ENCODE data around the gene SRMS. TPM values are rescaled to one million over a fixed set of nuclear protein-coding genes. Genes with fewer than 3 reads are reported as not detected.

SRMS gene
- total RNA-seq, 1 donor, result not detected

GRCh38 chr20:63536241-63536977 is 11.1 kb downstream of the SRMS start:
- Histone ChIP-seq H3K4me1 (ENCODE audit: insufficient read depth, low read length) (peaks cover 8% of the 10 kb centered on the region), H2AFZ (ENCODE audit: low read length) (peak overlapping the region; percentile 51), H3K4me3 (ENCODE audit: insufficient read depth, low read length) (no peak overlapping the region), H4K20me1 (ENCODE audit: insufficient read depth, low read length) (no peaks in the 10 kb centered on the region), H3K27me3 (ENCODE audit: insufficient read depth, low read length) (peaks cover 10% of the 10 kb centered on the region), H3K9me3 (ENCODE audit: low read depth, low read length) (no peaks in the 10 kb centered on the region), H3K27ac (ENCODE audit: low read depth, low read length) (no peak overlapping the region), H3K79me2 (ENCODE audit: insufficient read depth, low read length) (no peaks in the 10 kb centered on the region), H3K4me2 (ENCODE audit: insufficient read depth, low read length) (no peak overlapping the region), H3K36me3 (ENCODE audit: insufficient read depth, low read length) (no peaks in the 10 kb centered on the region)
- peak; percentile 99 for DNase-seq (ENCODE audit: insufficient read length, low spot score, missing footprints)
- TF ChIP-seq CTCF (IDR thresholded peaks at IDR 0.05; ENCODE audit: extremely low read depth, low read depth, low read length), result no peak

GRCh38 chr20:63534831-63535651 is 12.5 kb downstream of the SRMS start:
- no peak for TF ChIP-seq CTCF (IDR thresholded peaks at IDR 0.05; ENCODE audit: extremely low read depth, low read depth, low read length)
- Histone ChIP-seq H3K79me2 (ENCODE audit: insufficient read depth, low read length) (no peaks in the 10 kb centered on the region), H2AFZ (ENCODE audit: low read length) (no peak overlapping the region), H4K20me1 (ENCODE audit: insufficient read depth, low read length) (no peaks in the 10 kb centered on the region), H3K9me3 (ENCODE audit: low read depth, low read length) (no peaks in the 10 kb centered on the region), H3K4me3 (ENCODE audit: insufficient read depth, low read length) (no peak overlapping the region), H3K27me3 (ENCODE audit: insufficient read depth, low read length) (peaks cover 10% of the 10 kb centered on the region), H3K36me3 (ENCODE audit: insufficient read depth, low read length) (no peaks in the 10 kb centered on the region), H3K4me1 (ENCODE audit: insufficient read depth, low read length) (peaks cover 8% of the 10 kb centered on the region), H3K4me2 (ENCODE audit: insufficient read depth, low read length) (no peak overlapping the region), H3K27ac (ENCODE audit: low read depth, low read length) (no peak overlapping the region)
- DNase-seq (ENCODE audit: insufficient read length, low spot score, missing footprints), result peak; percentile 92

GRCh38 chr20:63534427-63534830 is 13.1 kb downstream of the SRMS start:
- Histone ChIP-seq H2AFZ (ENCODE audit: low read length) (no peak overlapping the region), H3K27ac (ENCODE audit: low read depth, low read length) (no peak overlapping the region), H3K36me3 (ENCODE audit: insufficient read depth, low read length) (no peaks in the 10 kb centered on the region), H4K20me1 (ENCODE audit: insufficient read depth, low read length) (no peaks in the 10 kb centered on the region), H3K27me3 (ENCODE audit: insufficient read depth, low read length) (peaks cover 10% of the 10 kb centered on the region), H3K4me2 (ENCODE audit: insufficient read depth, low read length) (no peak overlapping the region), H3K9me3 (ENCODE audit: low read depth, low read length) (no peaks in the 10 kb centered on the region), H3K79me2 (ENCODE audit: insufficient read depth, low read length) (no peaks in the 10 kb centered on the region), H3K4me1 (ENCODE audit: insufficient read depth, low read length) (peaks cover 8% of the 10 kb centered on the region), H3K4me3 (ENCODE audit: insufficient read depth, low read length) (no peak overlapping the region)
- TF ChIP-seq CTCF (IDR thresholded peaks at IDR 0.05; ENCODE audit: extremely low read depth, low read depth, low read length), result no peak
- DNase-seq (ENCODE audit: insufficient read length, low spot score, missing footprints), result peak; percentile 91

- no peaks in the 10 kb centered on the region for H3K9me3 ChIP-seq (ENCODE audit: low read depth, low read length)
- no peak overlapping the region for H3K27ac ChIP-seq (ENCODE audit: low read depth, low read length)
- no peaks in the 10 kb centered on the region for H4K20me1 ChIP-seq (ENCODE audit: insufficient read depth, low read length)
- H3K4me2 ChIP-seq (ENCODE audit: insufficient read depth, low read length), result no peak overlapping the region
- DNase-seq (ENCODE audit: insufficient read length, low spot score, missing footprints), result peak; percentile 89
- no peaks in the 10 kb centered on the region for H3K79me2 ChIP-seq (ENCODE audit: insufficient read depth, low read length)
- no peak overlapping the region for H2AFZ ChIP-seq (ENCODE audit: low read length)
- peaks cover 10% of the 10 kb centered on the region for H3K27me3 ChIP-seq (ENCODE audit: insufficient read depth, low read length)
- peaks cover 8% of the 10 kb centered on the region for H3K4me1 ChIP-seq (ENCODE audit: insufficient read depth, low read length)
- H3K36me3 ChIP-seq (ENCODE audit: insufficient read depth, low read length), result no peaks in the 10 kb centered on the region
- TF ChIP-seq CTCF (IDR thresholded peaks at IDR 0.05; ENCODE audit: extremely low read depth, low read depth, low read length), result no peak
- H3K4me3 ChIP-seq (ENCODE audit: insufficient read depth, low read length), result no peak overlapping the region
Observed at GRCh38 chr20:63533871-63534393, 13.6 kb downstream of the SRMS start.

Data from osteoblast (primary cell).